Panc1 (cell line): ENCODE results near the gene NR1I3.

Experiments used
- CTCF ChIP-seq: fragments of 450-650 bp; IDR thresholded peaks from 2 replicates; pipeline ENCODE4 v1.5.1; 2017; ENCODE audit warnings: mild to moderate bottlenecking
- POLR2AphosphoS5 ChIP-seq: IDR thresholded peaks from 2 replicates; pipeline ENCODE4 v1.6.1; 2012; ENCODE audit warnings: mild to moderate bottlenecking, low read depth, low read length, moderate library complexity
- REST ChIP-seq, 2 experiments: IDR thresholded peaks; 2 replicates each; pipeline ENCODE4 v1.6.1; 2011 to 2012; ENCODE audit warnings: low read depth in 2 of 2, control low read depth in 1 of 2, low read length in 1 of 2, mild to moderate bottlenecking in 1 of 2, moderate library complexity in 1 of 2; ENCODE audit not compliant: insufficient read depth in 1 of 2
- SIN3A ChIP-seq: IDR thresholded peaks from 2 replicates; pipeline ENCODE4 v1.6.1; 2012; ENCODE audit warnings: low read depth, mild to moderate bottlenecking, low read length, moderate library complexity, borderline replicate concordance; ENCODE audit not compliant: insufficient read depth

- TF ChIP-seq REST (IDR thresholded peaks at IDR 0.05; ENCODE audit: insufficient read depth in 1 of 2, low read depth in 2 of 2, low read length in 1 of 2) = no peak
- no peak for TF ChIP-seq POLR2AphosphoS5
- no peak for TF ChIP-seq CTCF
- TF ChIP-seq SIN3A = no peak
Measured at GRCh38 chr1:161188381-161188780, 49.6 kb downstream of the NR1I3 start.
